Raji (cell line): ENCODE data around the gene POLE2.

ENCODE experiments used
- POLR2A ChIP-seq: IDR thresholded peaks from 2 replicates; pipeline ENCODE4 v1.6.1; 2011; ENCODE audit warnings: low read depth, low read length, control low read depth; ENCODE audit not compliant: insufficient read depth

POLE2 gene

GRCh38 chr14:49670475-49670874 is 17.5 kb downstream of the POLE2 start:
- TF ChIP-seq POLR2A: no peak

- no peak for TF ChIP-seq POLR2A
These were observed 28.2 kb downstream of the POLE2 start for GRCh38 chr14:49659526-49660455.

DNA sequence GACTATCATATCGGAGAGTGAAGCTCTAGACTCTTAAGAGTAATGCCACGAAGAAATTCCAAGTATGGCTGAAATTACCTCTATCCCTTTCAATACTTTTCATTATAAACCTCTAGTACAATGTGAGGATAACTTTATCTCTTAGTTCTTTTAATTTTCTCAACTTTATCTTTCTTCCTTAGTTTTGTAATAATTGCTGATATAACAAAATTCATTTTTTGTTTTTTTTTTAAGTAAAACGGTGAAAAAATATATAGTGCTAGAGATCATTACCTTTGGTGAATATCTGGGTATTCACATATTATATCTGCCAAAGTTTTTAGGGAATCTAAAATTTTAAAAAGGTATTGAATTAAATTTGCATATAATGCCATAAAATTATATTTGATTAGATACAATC is 33.5 kb downstream of the POLE2 start:
- no peak for TF ChIP-seq POLR2A

DNA sequence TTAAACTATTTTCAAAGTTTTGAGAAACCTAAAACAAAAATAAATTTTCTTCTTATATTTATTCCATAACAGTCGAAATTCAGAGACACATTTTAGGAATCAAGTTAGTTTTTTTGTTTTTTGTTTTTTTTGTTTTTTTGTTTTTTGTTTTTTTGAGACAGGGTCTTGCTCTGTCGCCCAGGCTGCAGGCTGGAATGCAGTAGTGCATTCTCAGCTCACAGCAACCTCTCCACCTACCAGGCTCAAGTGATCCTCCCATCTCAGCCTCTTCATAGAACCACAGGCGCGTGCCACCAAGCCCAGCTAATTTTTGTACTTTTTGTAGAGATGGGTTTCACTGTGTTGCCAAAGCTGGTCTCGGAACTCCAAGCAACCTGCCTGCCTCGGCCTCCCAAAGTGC is 34.5 kb downstream of the POLE2 start:
- TF ChIP-seq POLR2A: no peak

- no peak for TF ChIP-seq POLR2A
These were observed 45.9 kb downstream of the POLE2 start for GRCh38 chr14:49642163-49642562.

DNA sequence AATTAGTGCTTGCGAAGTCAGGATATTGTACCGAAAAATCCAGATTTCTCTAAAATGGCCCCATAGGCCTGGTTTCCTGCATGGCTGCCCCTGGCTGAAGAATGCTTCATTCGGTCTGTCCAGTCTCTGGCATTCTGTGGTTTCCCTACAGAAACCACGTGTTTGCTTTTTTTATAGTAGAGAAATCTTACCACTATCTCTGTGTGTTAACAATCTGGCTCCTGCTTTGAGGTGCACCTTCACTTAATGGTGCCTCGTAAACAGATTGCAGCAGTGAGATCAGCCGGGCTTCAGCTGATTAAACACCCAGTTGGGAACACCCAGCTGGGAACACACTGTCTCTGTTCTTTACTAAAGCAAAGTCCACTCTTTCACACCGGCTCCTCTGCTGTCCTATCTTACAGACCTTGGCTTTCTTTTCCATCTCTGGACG is 46.3 kb downstream of the POLE2 start:
- TF ChIP-seq POLR2A: no peak

GRCh38 chr14:49640540-49641417 is 47.2 kb downstream of the POLE2 start:
- TF ChIP-seq POLR2A: no peak

DNA sequence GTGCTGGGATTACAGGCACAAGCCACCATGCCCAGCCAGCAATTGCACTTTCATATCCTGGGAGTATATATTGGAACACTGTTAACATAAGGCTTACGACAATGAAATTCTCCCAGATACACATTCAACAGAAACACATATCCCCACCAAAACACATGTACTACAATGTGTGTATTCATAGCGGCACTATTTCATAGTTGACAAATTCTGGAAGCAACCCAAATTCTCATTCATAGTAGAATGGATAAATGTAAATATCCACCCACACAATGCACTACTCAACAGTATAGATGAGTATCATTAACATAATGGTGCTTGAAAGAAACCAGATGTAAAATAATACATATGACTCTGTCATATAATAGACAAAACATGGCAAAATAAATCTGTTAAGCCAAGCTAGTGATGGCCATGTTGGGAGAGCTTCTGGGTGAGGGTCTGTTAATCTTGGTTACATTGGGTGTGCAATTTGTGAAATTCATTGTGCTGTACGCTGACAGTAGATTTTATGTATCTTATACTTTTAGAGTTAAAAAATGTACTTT is 50.4 kb downstream of the POLE2 start:
- TF ChIP-seq POLR2A: no peak

DNA sequence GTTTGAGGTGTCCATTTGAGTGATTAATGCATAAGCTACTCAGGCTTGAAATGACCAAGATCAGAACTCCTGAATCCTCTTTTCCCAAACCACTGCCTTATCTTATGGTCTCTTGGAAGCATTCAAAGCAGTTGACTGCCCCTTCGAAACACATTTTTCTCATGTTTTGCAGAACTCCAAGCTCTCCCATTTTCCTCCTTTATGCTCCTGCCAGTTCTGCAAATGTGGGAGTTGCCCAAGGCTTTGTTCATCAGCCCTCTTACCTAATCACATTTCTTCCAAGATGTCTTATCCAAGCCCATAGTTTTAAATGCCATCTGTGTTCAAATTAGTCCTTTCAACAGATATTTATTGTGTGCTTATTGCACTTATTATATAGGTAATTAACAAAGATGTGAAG is 51.1 kb downstream of the POLE2 start:
- no peak for TF ChIP-seq POLR2A

- peak; percentile 73 for TF ChIP-seq POLR2A
These were observed 53.3 kb downstream of the POLE2 start, which contains the start of gene DNAAF2 for GRCh38 chr14:49634547-49635334. Gene DNAAF2, minus strand, starts transcription at chr14:49635244. Its CDS starts 95 bp downstream, at chr14:49635149.

DNA sequence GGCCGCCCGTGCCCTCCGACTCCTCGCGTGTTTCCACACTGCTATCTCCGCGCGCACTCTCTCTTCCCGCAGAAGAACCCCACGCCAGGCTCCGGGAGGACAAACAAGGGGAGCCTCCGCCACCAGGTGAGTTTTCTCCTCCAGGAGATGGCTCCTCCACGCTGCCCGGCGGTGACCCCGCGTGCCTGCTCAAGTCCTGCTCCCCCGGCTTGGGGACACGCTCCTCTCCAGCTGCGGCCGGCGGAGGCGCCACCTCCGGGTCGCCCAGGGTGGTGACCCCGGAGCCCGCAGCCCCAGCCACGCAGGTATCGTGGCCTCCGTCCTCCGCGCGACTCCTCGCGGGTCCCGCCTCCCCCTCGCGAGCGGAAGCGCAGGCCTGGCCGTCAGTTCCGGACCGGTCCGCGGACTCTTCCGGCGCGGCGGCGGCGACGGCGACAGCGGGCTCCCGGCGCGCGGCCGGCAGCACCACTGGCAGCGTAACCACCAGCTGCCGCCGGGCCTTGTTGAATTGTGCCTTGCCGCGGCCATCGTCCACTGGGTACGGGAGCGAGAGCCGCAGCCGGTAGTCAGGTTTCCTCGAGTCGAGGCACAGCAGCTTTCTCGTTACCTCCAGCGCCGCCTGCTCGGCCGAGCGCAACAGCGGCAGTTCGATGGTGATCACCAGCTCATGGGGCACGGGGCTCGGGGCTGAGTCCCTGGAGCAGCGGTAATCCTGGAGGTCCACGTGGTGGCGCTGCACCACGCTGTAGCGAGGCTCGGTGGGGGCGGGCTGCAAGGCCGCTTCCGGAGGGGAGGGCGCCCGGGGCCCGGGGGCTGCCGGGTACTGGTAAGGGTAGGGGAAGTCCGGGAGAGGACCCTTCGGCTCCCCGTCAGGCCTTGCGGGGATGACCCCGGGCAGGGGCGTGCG is 54.1 kb downstream of the POLE2 start:
- peak; percentile 75 for TF ChIP-seq POLR2A

DNA sequence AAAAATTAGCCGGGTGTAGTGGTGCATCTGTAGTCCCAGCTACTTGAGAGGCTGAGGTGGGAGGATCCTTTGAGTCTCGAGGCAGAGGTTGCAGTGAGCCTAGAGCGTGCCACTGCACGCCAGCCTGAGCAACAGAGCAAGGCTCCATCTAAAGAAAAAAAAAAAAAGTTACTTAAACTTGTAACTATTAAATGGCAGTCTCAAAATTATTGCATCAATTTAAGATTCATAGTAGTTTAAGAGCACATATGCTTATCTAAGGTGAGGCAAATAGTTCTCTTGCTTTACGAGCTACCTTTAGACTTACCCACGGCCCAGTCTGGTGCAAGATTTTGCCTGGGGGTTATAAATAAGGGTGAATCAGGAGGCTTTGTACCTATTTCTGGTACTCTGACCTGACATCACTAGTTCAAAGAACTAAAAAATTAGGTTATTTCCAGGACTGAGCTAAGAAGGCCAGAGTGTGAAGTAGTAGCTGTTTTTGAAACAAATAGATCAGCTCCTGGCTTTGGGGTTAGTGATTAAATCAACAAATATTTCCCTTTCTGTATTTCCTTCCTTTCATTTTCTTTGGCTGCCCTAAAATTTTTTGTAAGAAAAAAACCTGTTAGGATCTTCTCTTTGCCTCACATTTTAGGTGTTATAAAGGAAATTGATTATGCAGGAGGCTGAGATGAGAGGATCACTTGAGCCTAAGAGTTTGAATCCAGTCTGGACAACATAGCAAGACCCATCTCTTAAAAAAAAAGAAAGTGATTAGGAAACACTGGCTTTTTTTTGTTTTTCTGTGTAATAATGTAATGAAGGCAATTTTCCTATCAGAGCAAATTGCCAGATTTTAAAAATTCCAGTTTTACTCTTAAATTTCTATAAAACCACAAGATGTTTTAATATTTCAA is 63.8 kb downstream of the POLE2 start:
- no peak; the same call in 1 of the 2 replicates for TF ChIP-seq POLR2A

DNA sequence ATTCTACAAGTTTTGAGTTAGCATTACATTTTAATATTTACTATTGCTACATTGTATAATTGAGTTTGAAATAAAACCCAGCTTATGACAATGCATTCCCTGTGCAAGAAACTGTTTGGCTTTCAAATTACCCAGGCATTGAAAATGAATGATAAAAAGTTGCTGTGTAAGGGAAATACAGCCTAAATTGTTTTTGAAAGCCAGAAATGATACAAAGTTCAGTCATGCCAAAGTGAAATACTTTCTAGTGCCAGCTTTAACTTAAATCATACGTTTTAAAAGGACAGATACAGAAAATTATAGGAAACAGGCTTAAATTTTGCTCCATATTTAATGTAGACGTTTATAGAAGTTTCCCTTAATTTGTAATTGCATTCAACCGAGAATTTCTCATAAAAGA is 64.6 kb downstream of the POLE2 start:
- no peak for TF ChIP-seq POLR2A
